Stimulated activated CD4-positive, alpha-beta T cell treated with anti-CD3 and anti-CD28 coated beads, Interleukin-4, amount 100 ng/mL, for 1 hour (primary cell): ENCODE measurements around the gene LARGE1.
"Not testable (repeated sequence)": the region's sequence is repeated elsewhere in the genome, so short reads cannot be mapped to it uniquely, and the experiment has no call there.

Experiments used
- DNase-seq: peaks from one replicate; pipeline ENCODE4 v3.0.0-alpha.2; 2020

LARGE1 gene

DNA sequence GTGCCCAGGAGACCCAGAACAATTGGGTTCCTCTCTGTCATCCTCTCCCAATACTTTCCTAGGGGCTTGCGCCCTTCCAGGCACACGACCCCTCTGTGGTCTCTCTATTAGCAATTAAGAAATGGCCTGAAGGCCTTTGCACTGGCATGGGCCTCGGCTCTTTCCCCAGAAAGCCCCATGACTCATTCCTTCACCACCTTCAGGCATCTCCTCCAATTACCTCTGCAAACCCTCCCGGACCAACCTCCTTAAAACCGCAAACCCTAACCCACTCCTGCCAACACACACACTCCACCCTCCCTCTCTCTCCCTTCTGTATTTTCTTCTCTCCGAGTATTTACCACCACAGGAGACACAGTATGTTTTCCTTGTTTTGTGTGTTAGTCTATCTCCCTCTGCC, 36.7 kb downstream of the LARGE1 start:
- no peak for DNase-seq

DNA sequence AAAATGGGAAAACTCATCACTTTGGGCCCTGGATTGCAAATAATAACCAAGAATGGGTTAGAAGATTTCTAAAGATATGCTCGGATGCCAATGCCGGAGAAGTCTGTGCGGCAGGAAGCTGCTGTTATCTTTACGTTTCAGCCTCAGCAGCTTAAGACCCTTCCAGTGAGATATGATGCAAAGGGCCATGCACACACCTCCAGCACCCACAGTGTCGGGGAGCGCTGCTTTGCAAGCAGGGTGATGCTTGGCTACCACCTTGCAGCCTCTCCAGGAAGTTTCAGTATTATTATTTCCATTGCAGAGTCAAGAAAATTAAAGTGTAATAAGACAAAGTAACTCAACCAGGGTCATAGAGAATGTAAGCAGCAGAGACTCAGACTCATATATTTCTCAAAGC, 37.3 kb downstream of the LARGE1 start:
- no peak for DNase-seq

- no peak for DNase-seq
Observed at GRCh38 chr22:33880986-33881385, 39.3 kb downstream of the LARGE1 start.

- DNase-seq: no peak
Observed at GRCh38 chr22:33879796-33880195, 40.5 kb downstream of the LARGE1 start.

DNA sequence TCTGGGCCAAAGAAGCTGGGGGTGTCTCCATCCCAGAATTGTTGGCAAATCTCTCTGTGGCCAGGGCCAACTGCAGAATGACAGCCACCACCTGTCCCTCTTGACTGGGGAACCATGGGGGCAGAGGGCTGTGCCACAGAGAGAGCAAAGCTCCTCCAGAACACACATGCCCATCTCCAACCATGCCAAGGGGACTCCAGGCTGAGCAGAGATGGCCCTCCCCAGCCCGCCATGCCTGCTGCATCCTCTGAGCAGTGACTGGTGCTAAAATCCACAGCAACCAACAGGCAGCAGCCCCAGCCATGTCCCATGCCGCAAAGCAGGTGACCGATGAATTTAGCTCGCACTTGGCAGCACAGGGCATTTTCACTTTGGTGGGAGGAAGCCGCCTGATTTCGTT, 45.0 kb downstream of the LARGE1 start:
- DNase-seq: no peak

DNA sequence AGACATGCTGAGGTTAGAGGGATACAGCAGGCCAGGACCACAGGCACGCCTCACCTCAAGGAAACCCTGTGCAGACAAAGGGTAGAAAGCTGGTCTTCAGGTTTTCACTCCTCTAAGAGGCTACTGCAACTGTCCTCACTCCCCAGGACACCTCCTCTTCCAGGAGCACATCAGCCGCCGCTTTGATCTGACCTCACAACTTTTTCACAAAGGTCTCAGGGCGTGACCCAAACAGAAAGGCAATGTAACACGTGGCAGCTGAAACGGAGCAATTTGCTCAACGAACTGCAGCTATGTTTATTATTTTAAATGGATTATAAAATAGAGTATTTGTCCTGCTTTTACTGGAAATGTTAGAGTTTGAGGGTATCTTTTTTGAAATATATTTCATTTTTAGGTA, 46.1 kb downstream of the LARGE1 start:
- DNase-seq: no peak

DNA sequence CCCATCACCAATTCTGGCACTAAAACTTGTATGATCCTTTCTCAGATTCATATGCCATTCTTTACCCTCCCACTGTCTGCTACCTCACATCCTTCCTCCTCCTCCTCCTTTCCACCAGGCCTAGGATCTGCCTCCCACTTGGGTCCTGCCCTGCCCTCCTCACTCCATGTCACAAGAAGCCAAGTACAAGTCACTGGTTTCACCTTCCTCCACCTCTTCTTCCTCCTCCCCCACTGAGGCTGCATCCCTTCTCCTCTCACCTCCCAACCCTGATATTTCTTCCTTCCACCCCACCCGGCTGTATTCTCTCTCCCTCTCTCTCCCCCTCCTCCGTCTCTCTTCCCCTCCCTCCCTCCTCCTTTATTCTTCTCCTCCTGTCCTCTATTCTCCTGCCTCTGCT, 46.6 kb downstream of the LARGE1 start:
- no peak for DNase-seq

DNA sequence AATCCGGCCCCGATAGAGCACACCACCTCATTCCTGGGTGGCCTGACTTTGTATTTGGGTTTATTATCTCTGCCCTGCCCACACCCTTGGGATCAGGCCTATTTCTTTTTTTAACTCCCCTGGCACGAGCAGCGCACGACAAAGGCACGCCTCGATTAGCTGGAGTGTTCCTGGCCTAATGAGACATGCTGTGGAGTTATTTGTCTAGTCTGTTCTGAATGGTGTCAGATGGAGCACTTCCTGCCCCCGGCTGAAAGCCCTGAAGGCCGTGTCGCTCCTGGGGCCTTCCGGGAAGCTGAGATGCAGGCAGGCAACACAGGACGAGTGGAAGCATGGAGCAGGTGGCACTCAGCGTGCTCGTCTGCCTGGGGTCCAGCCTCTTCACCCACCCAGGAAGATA, 47.1 kb downstream of the LARGE1 start:
- no peak for DNase-seq

- DNase-seq: no peak
Observed at GRCh38 chr22:33871935-33872334, 48.3 kb downstream of the LARGE1 start.

DNA sequence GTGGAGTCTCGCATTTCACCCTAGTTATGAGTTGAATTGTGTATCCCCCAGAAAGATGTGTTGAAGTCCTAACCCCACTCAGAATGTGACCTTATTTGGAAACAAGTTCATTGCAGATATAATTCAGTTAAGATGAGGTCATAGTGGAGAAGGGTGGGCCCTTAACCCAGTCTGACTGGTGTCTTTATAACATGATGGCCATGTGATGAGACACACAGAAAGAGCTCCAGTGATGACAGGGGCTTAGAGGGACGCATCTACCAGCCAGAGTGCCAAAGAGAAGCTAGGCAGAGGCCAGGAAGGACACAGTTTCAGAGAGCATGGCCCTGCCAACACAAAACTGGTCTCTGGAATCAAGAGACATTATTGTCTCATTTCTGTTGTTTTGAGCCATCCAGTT, 50.3 kb downstream of the LARGE1 start:
- DNase-seq: no peak

GRCh38 chr22:33867971-33868370, 52.3 kb downstream of the LARGE1 start:
- DNase-seq: no peak

- no peak for DNase-seq
Observed at GRCh38 chr22:33867118-33867866, 53.0 kb downstream of the LARGE1 start.

GRCh38 chr22:33866511-33866910, 53.8 kb downstream of the LARGE1 start:
- no peak for DNase-seq

GRCh38 chr22:33865996-33866395, 54.3 kb downstream of the LARGE1 start:
- DNase-seq: no peak

DNA sequence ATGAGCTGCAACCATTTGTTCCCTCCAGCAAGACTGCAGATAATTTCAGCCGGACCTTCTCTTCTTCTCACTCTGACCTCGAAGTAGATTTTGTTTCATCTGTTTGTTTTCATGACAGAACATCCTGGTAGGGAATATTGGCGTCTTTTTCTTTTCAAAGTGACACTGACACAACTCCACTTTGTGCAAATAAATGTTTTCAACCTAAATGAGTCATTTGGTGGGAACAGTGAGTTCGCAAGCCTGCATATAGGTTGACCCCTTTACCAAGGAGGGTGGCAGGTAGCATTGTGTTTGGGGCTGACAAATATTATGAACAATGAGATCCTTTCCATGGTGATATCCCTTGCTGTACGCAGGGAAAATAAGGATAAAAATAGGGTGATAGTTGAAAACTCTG, 55.0 kb downstream of the LARGE1 start:
- DNase-seq: no peak

GRCh38 chr22:33864723-33865130, 55.5 kb downstream of the LARGE1 start:
- no peak for DNase-seq

DNA sequence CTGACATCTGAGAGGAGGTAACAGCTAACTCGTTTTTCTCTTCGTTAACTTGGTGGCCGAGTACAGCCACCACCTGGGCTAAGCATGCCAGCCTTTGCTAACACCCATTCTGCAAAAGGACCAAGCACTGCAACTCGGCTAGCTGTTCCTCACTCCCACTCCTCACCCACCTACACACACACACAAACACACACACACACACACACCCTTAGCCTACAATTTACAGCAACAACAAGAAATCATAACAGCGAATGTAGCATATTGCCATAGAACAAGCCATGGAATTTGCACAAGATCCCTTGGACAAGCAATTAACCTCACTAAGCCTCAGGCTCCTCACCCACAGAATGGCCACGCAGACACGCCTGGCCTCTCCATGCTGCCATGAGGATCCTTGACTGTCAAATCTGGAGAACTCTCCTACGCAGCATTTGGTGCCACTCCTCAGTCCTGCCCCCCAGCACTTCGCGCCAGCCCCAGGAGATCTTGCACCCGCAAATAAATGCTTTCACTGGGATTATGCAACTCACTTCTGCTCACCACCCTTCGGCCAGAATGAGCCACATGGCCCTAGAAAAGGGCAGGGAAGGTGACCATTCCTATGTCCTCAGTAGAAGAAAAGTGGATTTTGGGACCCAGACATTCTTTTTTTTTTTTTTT, 58.9 kb downstream of the LARGE1 start:
- DNase-seq: no peak

DNA sequence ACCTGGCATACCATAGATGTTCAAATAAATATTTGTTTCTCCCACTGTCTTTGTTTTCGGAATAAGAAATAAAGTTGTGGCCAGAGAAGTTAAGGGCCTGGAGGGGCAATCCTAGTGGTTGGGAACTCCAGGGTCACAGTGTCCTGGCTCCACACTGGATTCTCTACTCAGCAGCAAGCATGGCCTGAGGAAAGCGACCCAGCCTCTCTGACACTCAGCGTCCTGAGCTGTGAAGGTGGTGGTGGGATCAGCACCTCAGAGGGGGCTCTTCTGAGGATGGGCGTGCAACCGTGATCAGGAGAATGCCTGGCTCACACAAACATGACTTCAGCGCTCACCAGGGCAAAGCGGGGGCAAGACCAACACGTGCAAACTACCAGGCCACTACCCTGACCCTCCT, 59.9 kb downstream of the LARGE1 start:
- DNase-seq: no peak

DNA sequence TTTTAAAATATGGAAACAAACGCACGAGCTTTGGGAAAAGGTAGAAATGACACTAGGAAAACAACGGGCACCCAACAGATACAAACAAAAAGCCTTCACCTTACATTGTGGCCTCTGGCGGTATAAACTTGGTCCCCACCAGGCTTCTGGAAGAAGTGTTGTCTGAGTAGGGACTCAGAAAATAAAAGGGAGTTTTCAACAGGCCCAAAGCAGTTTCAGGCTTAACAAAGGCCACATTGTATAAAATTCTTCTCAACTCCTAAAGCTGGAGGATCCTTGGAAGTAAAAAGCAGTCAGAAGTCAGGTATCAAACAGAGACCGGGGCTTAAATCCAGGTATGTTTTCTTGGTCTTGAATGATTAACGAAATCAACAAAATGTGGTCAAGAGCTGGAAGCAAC, 61.0 kb downstream of the LARGE1 start:
- no peak for DNase-seq

GRCh38 chr22:33858653-33859052, 61.6 kb downstream of the LARGE1 start:
- not testable (repeated sequence) for DNase-seq

GRCh38 chr22:33857767-33858166, 62.5 kb downstream of the LARGE1 start:
- DNase-seq: not testable (repeated sequence)

GRCh38 chr22:33854724-33855123, 65.6 kb downstream of the LARGE1 start:
- DNase-seq: no peak

GRCh38 chr22:33853200-33854097, 66.8 kb downstream of the LARGE1 start:
- DNase-seq: no peak
